ENCODE measurements around the gene PIGU.

DNA sequence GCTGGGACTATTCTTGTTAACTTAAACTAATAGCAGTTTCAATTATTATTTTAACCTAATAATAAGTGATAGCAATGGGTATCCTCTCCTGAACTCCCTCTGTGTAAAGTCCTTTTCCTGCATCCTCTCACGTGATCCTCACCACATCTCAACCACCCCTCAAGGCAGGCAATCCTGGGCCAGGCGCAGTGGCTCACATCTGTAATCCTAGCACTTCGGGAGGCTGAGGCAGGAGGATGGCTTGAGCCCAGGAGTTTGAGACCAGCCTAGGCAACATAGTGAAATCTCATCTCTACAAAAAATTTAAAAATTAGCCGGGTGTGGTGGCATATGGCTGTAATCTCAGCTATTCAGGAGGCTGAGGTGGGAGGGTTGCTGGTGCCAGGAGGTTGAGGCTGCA lies 94.7 kb downstream of the PIGU start:
- TF ChIP-seq, protein P1, sequence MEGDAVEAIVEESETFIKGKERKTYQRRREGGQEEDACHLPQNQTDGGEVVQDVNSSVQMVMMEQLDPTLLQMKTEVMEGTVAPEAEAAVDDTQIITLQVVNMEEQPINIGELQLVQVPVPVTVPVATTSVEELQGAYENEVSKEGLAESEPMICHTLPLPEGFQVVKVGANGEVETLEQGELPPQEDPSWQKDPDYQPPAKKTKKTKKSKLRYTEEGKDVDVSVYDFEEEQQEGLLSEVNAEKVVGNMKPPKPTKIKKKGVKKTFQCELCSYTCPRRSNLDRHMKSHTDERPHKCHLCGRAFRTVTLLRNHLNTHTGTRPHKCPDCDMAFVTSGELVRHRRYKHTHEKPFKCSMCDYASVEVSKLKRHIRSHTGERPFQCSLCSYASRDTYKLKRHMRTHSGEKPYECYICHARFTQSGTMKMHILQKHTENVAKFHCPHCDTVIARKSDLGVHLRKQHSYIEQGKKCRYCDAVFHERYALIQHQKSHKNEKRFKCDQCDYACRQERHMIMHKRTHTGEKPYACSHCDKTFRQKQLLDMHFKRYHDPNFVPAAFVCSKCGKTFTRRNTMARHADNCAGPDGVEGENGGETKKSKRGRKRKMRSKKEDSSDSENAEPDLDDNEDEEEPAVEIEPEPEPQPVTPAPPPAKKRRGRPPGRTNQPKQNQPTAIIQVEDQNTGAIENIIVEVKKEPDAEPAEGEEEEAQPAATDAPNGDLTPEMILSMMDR (IDR thresholded peaks at IDR 0.05): no peak
- TF ChIP-seq EZH2 (IDR thresholded peaks at IDR 0.05): no peak
